HepG2 (cell line): ENCODE measurements around the gene DPYD.

ENCODE experiments used
- KLF16 ChIP-seq, 2 experiments: sonication (generic) in 1 of 2; formaldehyde crosslinking in 1 of 2; IDR thresholded peaks; 2 replicates each; pipeline versions ENCODE4 v1.6.1 to v1.8.0; 2016 to 2023; ENCODE audit warnings: missing genetic modification reagents in 2 of 2, missing compliant biosample characterization in 1 of 2
- STAG1 ChIP-seq: sonication (generic); formaldehyde crosslinking; IDR thresholded peaks from 2 replicates; pipeline ENCODE4 v1.4.0; 2020; ENCODE audit warnings: missing genetic modification reagents
- ZEB1 ChIP-seq: IDR thresholded peaks from 2 replicates; pipeline ENCODE4 v1.6.1; 2012; ENCODE audit warnings: mild to moderate bottlenecking, low read depth, inconsistent platforms; ENCODE audit not compliant: insufficient replicate concordance

GRCh38 chr1:97577613-97578012 is 343.2 kb downstream of the DPYD start:
- TF ChIP-seq KLF16 (CRISPR knock-in tag; IDR thresholded peaks at IDR 0.05) (no peak), STAG1 (no peak), ZEB1 (no peak)
